Measurements from ENCODE around the gene TFPI. TPM values are rescaled to one million over a fixed set of nuclear protein-coding genes. Genes with fewer than 3 reads are reported as not detected.

TFPI gene
- total RNA-seq, 1 experiment from 2014 or later = 16.0 TPM

GRCh38 chr2:187446711-187447110 lies 107.5 kb downstream of the TFPI start:
- CTCF ChIA-PET = no interaction called here
- no peaks in the 10 kb centered on the region for H3K9me2 ChIP-seq (replicated peaks; ENCODE audit: low read length)
- H3F3A ChIP-seq (ENCODE audit: low read length, unreplicated experiment) = no peaks in the 10 kb centered on the region
- H3K27me3 ChIP-seq (ENCODE audit: low read length) = no peaks in the 10 kb centered on the region
- H3K4me3 ChIP-seq (ENCODE audit: low read length) = no peak overlapping the region
- ATAC-seq = no peak
- no TSS peak for BruUV-seq (replicated peaks)
- H3K4me2 ChIP-seq (ENCODE audit: low read length) = no peak overlapping the region
- no peak overlapping the region for H3K27ac ChIP-seq (ENCODE audit: low read length)
- H3K9ac ChIP-seq (ENCODE audit: low read length) = no peak overlapping the region
- TF ChIP-seq CTCF (conservative IDR thresholded peaks at IDR 0.05; ENCODE audit: low read depth, low read length) (no peak), EZH2 (IDR thresholded peaks at IDR 0.05; ENCODE audit: low read length, unreplicated experiment) (no peak), EZH2phosphoT487 (IDR thresholded peaks at IDR 0.05; ENCODE audit: borderline replicate concordance, low read length) (no peak)
- no peaks in the 10 kb centered on the region for H3K36me3 ChIP-seq (ENCODE audit: low read depth, low read length)
- H3K79me2 ChIP-seq (ENCODE audit: low read length) = no peaks in the 10 kb centered on the region
- no peaks in the 10 kb centered on the region for H3K9me3 ChIP-seq (ENCODE audit: low read length)
- DNase-seq = no peak
- POLR2A ChIA-PET (ENCODE audit: unreplicated experiment) = no interaction called here
- H3K4me1 ChIP-seq (ENCODE audit: insufficient read depth, low read length) = no peaks in the 10 kb centered on the region
- no peaks in the 10 kb centered on the region for H4K20me1 ChIP-seq (ENCODE audit: low read length)
- intact Hi-C loops (cut with micrococcal nuclease) = no loop called here
- no peak overlapping the region for H2AFZ ChIP-seq (ENCODE audit: low read length)

- no peaks in the 10 kb centered on the region for H3K79me2 ChIP-seq (ENCODE audit: low read length)
- BruUV-seq (replicated peaks) = no TSS peak
- no peak overlapping the region for H2AFZ ChIP-seq (ENCODE audit: low read length)
- H3K9ac ChIP-seq (ENCODE audit: low read length) = no peak overlapping the region
- no peaks in the 10 kb centered on the region for H4K20me1 ChIP-seq (ENCODE audit: low read length)
- H3K27ac ChIP-seq (ENCODE audit: low read length) = no peak overlapping the region
- H3K36me3 ChIP-seq (ENCODE audit: low read depth, low read length) = no peaks in the 10 kb centered on the region
- H3K9me3 ChIP-seq (ENCODE audit: low read length) = no peaks in the 10 kb centered on the region
- no peaks in the 10 kb centered on the region for H3K9me2 ChIP-seq (replicated peaks; ENCODE audit: low read length)
- DNase-seq (no peak), ATAC-seq (no peak)
- ChIA-PET CTCF (no interaction called here), POLR2A (ENCODE audit: unreplicated experiment) (no interaction called here)
- H3K4me3 ChIP-seq (ENCODE audit: low read length) = no peak overlapping the region
- TF ChIP-seq EZH2phosphoT487 (IDR thresholded peaks at IDR 0.05; ENCODE audit: borderline replicate concordance, low read length) = no peak
- no peak for TF ChIP-seq EZH2 (IDR thresholded peaks at IDR 0.05; ENCODE audit: low read length, unreplicated experiment)
- no peak for TF ChIP-seq CTCF (conservative IDR thresholded peaks at IDR 0.05; ENCODE audit: low read depth, low read length)
- H3F3A ChIP-seq (ENCODE audit: low read length, unreplicated experiment) = no peaks in the 10 kb centered on the region
- intact Hi-C loops (cut with micrococcal nuclease) = no loop called here
- H3K27me3 ChIP-seq (ENCODE audit: low read length) = no peaks in the 10 kb centered on the region
- no peaks in the 10 kb centered on the region for H3K4me1 ChIP-seq (ENCODE audit: insufficient read depth, low read length)
- H3K4me2 ChIP-seq (ENCODE audit: low read length) = no peak overlapping the region
Observed at GRCh38 chr2:187445051-187445450, 109.2 kb downstream of the TFPI start.

- Histone ChIP-seq H3K9me2 (replicated peaks; ENCODE audit: low read length) (no peaks in the 10 kb centered on the region), H3K79me2 (ENCODE audit: low read length) (no peaks in the 10 kb centered on the region), H3K9me3 (ENCODE audit: low read length) (no peaks in the 10 kb centered on the region), H3K36me3 (ENCODE audit: low read depth, low read length) (no peaks in the 10 kb centered on the region), H3K4me1 (ENCODE audit: insufficient read depth, low read length) (no peaks in the 10 kb centered on the region), H3K4me2 (ENCODE audit: low read length) (no peak overlapping the region), H3K9ac (ENCODE audit: low read length) (no peak overlapping the region), H3K4me3 (ENCODE audit: low read length) (no peak overlapping the region), H3K27ac (ENCODE audit: low read length) (no peak overlapping the region), H4K20me1 (ENCODE audit: low read length) (no peaks in the 10 kb centered on the region), H3F3A (ENCODE audit: low read length, unreplicated experiment) (no peaks in the 10 kb centered on the region), H3K27me3 (ENCODE audit: low read length) (no peaks in the 10 kb centered on the region), H2AFZ (ENCODE audit: low read length) (no peak overlapping the region)
- ChIA-PET CTCF (interaction anchor here (1.5 kb wide), 1 partner anchor 305 kb away, joined by 3 read pairs; no protein-coding TSS in a partner anchor), POLR2A (ENCODE audit: unreplicated experiment) (no interaction called here)
- BruUV-seq (replicated peaks) = no TSS peak
- ATAC-seq (no peak), DNase-seq (no peak)
- intact Hi-C loops (cut with micrococcal nuclease) = loop anchor here (5.0 kb wide), 1 partner anchor 125 kb away; no protein-coding TSS in a partner anchor
- TF ChIP-seq EZH2 (IDR thresholded peaks at IDR 0.05; ENCODE audit: low read length, unreplicated experiment) (no peak), CTCF (conservative IDR thresholded peaks at IDR 0.05; ENCODE audit: low read depth, low read length) (0 out of 2 replicates have a peak, but pooled peaks have one; percentile 5)
Observed at GRCh38 chr2:187442778-187443177, 111.5 kb downstream of the TFPI start.

Measured in PC-3 (cell line).